ENCODE results near the gene ADAMTS13.

Gene ADAMTS13

GRCh38 chr9:133492061-133493021 lies 70.2 kb downstream of the ADAMTS13 start:
- DNase-seq: no peak

- no peak for DNase-seq
These were observed 71.3 kb downstream of the ADAMTS13 start for GRCh38 chr9:133493428-133493827.

GRCh38 chr9:133493845-133494540 lies 71.8 kb downstream of the ADAMTS13 start:
- DNase-seq: no peak

GRCh38 chr9:133494636-133495326 lies 72.6 kb downstream of the ADAMTS13 start:
- DNase-seq: no peak

GRCh38 chr9:133495327-133496293 lies 73.4 kb downstream of the ADAMTS13 start:
- no peak for DNase-seq

- no peak for DNase-seq
These were observed 75.0 kb downstream of the ADAMTS13 start for GRCh38 chr9:133496861-133497842.

GRCh38 chr9:133499132-133499891 lies 77.1 kb downstream of the ADAMTS13 start:
- DNase-seq: no peak

GRCh38 chr9:133499892-133500270 lies 77.7 kb downstream of the ADAMTS13 start:
- no peak for DNase-seq

GRCh38 chr9:133502112-133502511 lies 79.9 kb downstream of the ADAMTS13 start:
- no peak for DNase-seq

GRCh38 chr9:133505186-133505830 lies 83.1 kb downstream of the ADAMTS13 start:
- DNase-seq: no peak

GRCh38 chr9:133505901-133506652 lies 83.9 kb downstream of the ADAMTS13 start:
- no peak for DNase-seq

- DNase-seq: no peak
These were observed 84.5 kb downstream of the ADAMTS13 start for GRCh38 chr9:133506653-133507038.

GRCh38 chr9:133507246-133507965 lies 85.2 kb downstream of the ADAMTS13 start:
- no peak for DNase-seq

GRCh38 chr9:133508046-133508445 lies 85.9 kb downstream of the ADAMTS13 start:
- DNase-seq: no peak

All from islet precursor cell (in vitro differentiated cells).